Gastrocnemius medialis (tissue), 4 donors: ENCODE results near the gene MADD. TPM values are rescaled to one million over a fixed set of nuclear protein-coding genes. Genes with fewer than 3 reads are reported as not detected.

Experiments used
- ATAC-seq, 2 donors: fragments of 150-250 bp; one replicate each; pipeline ENCODE4 v1.9.1; 2016
- DNase-seq, 2 donors: peaks; one replicate each; pipeline ENCODE4 v3.0.0-alpha.2; 2019
- H3K27ac ChIP-seq, 4 donors: fragments of 200-600 bp; sonication (generic); 1 replicate in 1 of 4; 2 replicates in 3 of 4; pipeline ENCODE4 v1.5.1; 2016 to 2018; ENCODE audit warnings: mild to moderate bottlenecking in 2 of 4, moderate library complexity in 1 of 4
- H3K27me3 ChIP-seq, 3 donors: fragments of 200-600 bp; sonication (generic) in 2 of 3; 1 replicate in 1 of 3; 2 replicates in 2 of 3; pipeline versions ENCODE4 v1.5.1 to v1.6.0; 2016 to 2019; ENCODE audit warnings: mild to moderate bottlenecking in 1 of 3, moderate library complexity in 1 of 3
- H3K36me3 ChIP-seq, 2 donors: fragments of 200-600 bp; sonication (generic) in 1 of 2; one replicate each; pipeline ENCODE4 v1.5.1; 2017 to 2018
- H3K4me1 ChIP-seq, 2 donors: fragments of 200-600 bp; sonication (generic) in 1 of 2; one replicate each; pipeline ENCODE4 v1.5.1; 2016 to 2017; ENCODE audit warnings: mild to moderate bottlenecking in 2 of 2
- H3K4me3 ChIP-seq, 4 donors: fragments of 200-600 bp; sonication (generic) in 3 of 4; 1 replicate in 1 of 4; 2 replicates in 3 of 4; pipeline ENCODE4 v1.5.1; 2016 to 2019; ENCODE audit warnings: mild to moderate bottlenecking in 2 of 4
- H3K9me3 ChIP-seq, 3 donors: fragments of 200-600 bp; sonication (generic) in 2 of 3; 1 replicate in 1 of 3; 2 replicates in 2 of 3; pipeline ENCODE4 v1.5.1; 2016 to 2019
- CTCF ChIP-seq, 5 experiments: fragments of 450-650 bp in 3 of 5; fragments of 200-600 bp in 2 of 5; sonication (generic) in 2 of 5; IDR thresholded peaks in 4 of 5; conservative IDR thresholded peaks in 1 of 5; 1 replicate in 4 of 5; 2 replicates in 1 of 5; pipeline ENCODE4 v1.5.1; 2016 to 2019; ENCODE audit warnings: antibody characterized with exemption in 5 of 5, mild to moderate bottlenecking in 3 of 5, moderate library complexity in 3 of 5
- POLR2A ChIP-seq, 2 donors: fragments of 450-650 bp; IDR thresholded peaks; one replicate each; pipeline ENCODE4 v1.6.1; 2017; ENCODE audit warnings: antibody characterized with exemption in 2 of 2, mild to moderate bottlenecking in 2 of 2, moderate library complexity in 2 of 2
- in situ Hi-C, 4 donors: fragments of 200-750 bp; cut with MboI; loops; one replicate each; pipeline versions ENCODE4 v1.15.0 to v1.8.0; 2017; ENCODE audit warnings: low sequenced_read_pairs in 4 of 4
- intact Hi-C: fragments of 100-400 bp; cut with DNase I; formaldehyde crosslinking; loops from one replicate; pipeline ENCODE4 v1.15.1; 2023; ENCODE audit warnings: low total_unique reads
- total RNA-seq, 4 donors: library from RNA; depleted of rRNA; stranded (reverse); fragments of >200 nt; gene quantifications; one replicate each; pipeline versions ENCODE4 v1.1.0 to v1.2.3, GENCODE V29; 2016

Gene MADD
- total RNA-seq, 4 donors from 2014 or later = 39.4 to 47.9 (median 41.6) TPM

- H3K36me3 ChIP-seq = no peaks in the 10 kb centered on the region
- DNase-seq = no peak
- intact Hi-C loops (loop anchor here (10.0 kb wide), 1 partner anchor 468 kb away; the partner anchor contains the start of gene NUP160), in situ Hi-C loops (loop anchor here in 1 of 4 donors (10.0 kb wide), 1 partner anchor 78 kb away; no protein-coding TSS in a partner anchor)
- no peaks in the 10 kb centered on the region for H3K27me3 ChIP-seq
- peak overlapping the region in 1 of 4 donors; percentile 42 for H3K4me3 ChIP-seq
- peaks cover 0 to 6% of the 10 kb centered on the region in 2 donors for H3K4me1 ChIP-seq
- H3K9me3 ChIP-seq = no peaks in the 10 kb centered on the region
- TF ChIP-seq POLR2A (IDR thresholded peaks at IDR 0.05) = no peak
- no peak for TF ChIP-seq CTCF (IDR thresholded peaks at IDR 0.05 in 4 of 5, conservative IDR thresholded peaks at IDR 0.05 in 1 of 5)
- peak overlapping the region in 1 of 4 donors; percentile 46 for H3K27ac ChIP-seq
- ATAC-seq = no peak
These were observed 106.8 kb downstream of the MADD start for GRCh38 chr11:47376525-47377371.

- DNase-seq (no peak), ATAC-seq (no peak)
- no peaks in the 10 kb centered on the region for H3K36me3 ChIP-seq
- intact Hi-C loops (loop anchor here (10.0 kb wide), 1 partner anchor 467 kb away; the partner anchor contains the start of gene NUP160), in situ Hi-C loops (loop anchor here in 1 of 4 donors (10.0 kb wide), 1 partner anchor 77 kb away; no protein-coding TSS in a partner anchor)
- H3K4me3 ChIP-seq = peak overlapping the region in 1 of 4 donors; percentile 42
- H3K4me1 ChIP-seq = peaks cover 0 to 6% of the 10 kb centered on the region in 2 donors
- peak overlapping the region in 1 of 4 donors; percentile 46 for H3K27ac ChIP-seq
- TF ChIP-seq CTCF (IDR thresholded peaks at IDR 0.05 in 4 of 5, conservative IDR thresholded peaks at IDR 0.05 in 1 of 5) (no peak), POLR2A (IDR thresholded peaks at IDR 0.05) (no peak)
- no peaks in the 10 kb centered on the region for H3K27me3 ChIP-seq
- H3K9me3 ChIP-seq = no peaks in the 10 kb centered on the region
These were observed 107.7 kb downstream of the MADD start for GRCh38 chr11:47377571-47378009.

- Histone ChIP-seq H3K27me3 (no peaks in the 10 kb centered on the region), H3K4me3 (peak within 1 kb of the TSS in 1 of 4 donors; percentile 42), H3K4me1 (peaks cover 0 to 6% of the 10 kb centered on the region in 2 donors), H3K27ac (peak within 1 kb of the TSS in 1 of 4 donors; percentile 46), H3K9me3 (no peaks in the 10 kb centered on the region), H3K36me3 (no peaks in the 10 kb centered on the region)
- in situ Hi-C loops (loop anchor here in 1 of 4 donors (10.0 kb wide), 1 partner anchor 77 kb away; no protein-coding TSS in a partner anchor), intact Hi-C loops (loop anchor here (10.0 kb wide), 1 partner anchor 467 kb away; the partner anchor contains the start of gene NUP160)
- no peak for TF ChIP-seq CTCF (IDR thresholded peaks at IDR 0.05 in 4 of 5, conservative IDR thresholded peaks at IDR 0.05 in 1 of 5)
- peak in 1 of 2 donors; percentile 40 for TF ChIP-seq POLR2A (IDR thresholded peaks at IDR 0.05)
- ATAC-seq (no peak), DNase-seq (peak in 1 of 2 donors; percentile 54)
These were observed 108.3 kb downstream of the MADD start, which contains the start of gene SPI1 for GRCh38 chr11:47378010-47378835. Gene SPI1 (minus strand): TSS chr11:47378547. CDS start chr11:47378353, 194 bp downstream.

- ATAC-seq (no peak), DNase-seq (no peak)
- no peak overlapping the region for H3K4me3 ChIP-seq
- H3K27ac ChIP-seq = no peak overlapping the region
- in situ Hi-C loops = loop anchor here in 1 of 4 donors (10.0 kb wide), 1 partner anchor 76 kb away; no protein-coding TSS in a partner anchor
- intact Hi-C loops = loop anchor here (10.0 kb wide), 1 partner anchor 466 kb away; the partner anchor contains the start of gene NUP160
- no peak for TF ChIP-seq CTCF (IDR thresholded peaks at IDR 0.05 in 4 of 5, conservative IDR thresholded peaks at IDR 0.05 in 1 of 5)
- no peak for TF ChIP-seq POLR2A (IDR thresholded peaks at IDR 0.05)
- no peaks in the 10 kb centered on the region for H3K9me3 ChIP-seq
- peaks cover 0 to 5% of the 10 kb centered on the region in 2 donors for H3K4me1 ChIP-seq
- H3K36me3 ChIP-seq = no peaks in the 10 kb centered on the region
- H3K27me3 ChIP-seq = no peaks in the 10 kb centered on the region
These were observed 108.9 kb downstream of the MADD start for GRCh38 chr11:47378836-47379170.
